ENCODE results near the gene GMCL2. TPM values are rescaled to one million over a fixed set of nuclear protein-coding genes. Genes with fewer than 3 reads are reported as not detected.

The GMCL2 gene
- total RNA-seq, 4 donors from 2014 or later: not detected

- 87% methylated on average over 5 of the region's 5 CpGs for WGBS
- peaks cover 62 to 98% (median 95%) of the 10 kb centered on the region in 4 donors for H3K36me3 ChIP-seq
- H3K4me1 ChIP-seq: peaks cover 21 to 44% (median 23%) of the 10 kb centered on the region in 4 donors
- DNase-seq (ENCODE audit: extremely low spot score): no peak
- no peak for TF ChIP-seq POLR2AphosphoS5 (IDR thresholded peaks at IDR 0.05)
- TF ChIP-seq POLR2A (IDR thresholded peaks at IDR 0.05; ENCODE audit: low read depth): no peak
- TF ChIP-seq CTCF (IDR thresholded peaks at IDR 0.05): no peak
- intact Hi-C loops (cut with DNase I): no loop called here
- H3K27me3 ChIP-seq: no peaks in the 10 kb centered on the region
- H3K9me3 ChIP-seq: no peaks in the 10 kb centered on the region
- no peak overlapping the region for H3K4me3 ChIP-seq
- no peak overlapping the region for H3K27ac ChIP-seq (replicated peaks in 1 of 4)
Measured at GRCh38 chr5:178210686-178211085, 23.5 kb upstream of the GMCL2 start.

- Histone ChIP-seq H3K4me3 (no peak overlapping the region), H3K9me3 (no peaks in the 10 kb centered on the region), H3K27me3 (no peaks in the 10 kb centered on the region), H3K4me1 (peaks cover 23 to 44% (median 26%) of the 10 kb centered on the region in 4 donors), H3K27ac (replicated peaks in 1 of 4) (no peak overlapping the region), H3K36me3 (peaks cover 58 to 92% (median 89%) of the 10 kb centered on the region in 4 donors)
- intact Hi-C loops (cut with DNase I): no loop called here
- DNase-seq (ENCODE audit: extremely low spot score): no peak
- 95% methylated on average over 10 of the region's 18 CpGs for WGBS
- no peak for TF ChIP-seq POLR2A (IDR thresholded peaks at IDR 0.05; ENCODE audit: low read depth)
- TF ChIP-seq EP300 (IDR thresholded peaks at IDR 0.05): no peak
- no peak for TF ChIP-seq CTCF (IDR thresholded peaks at IDR 0.05)
- no peak for TF ChIP-seq POLR2AphosphoS5 (IDR thresholded peaks at IDR 0.05)
Measured at GRCh38 chr5:178210073-178210535, 22.9 kb upstream of the GMCL2 start.

- Histone ChIP-seq H3K27ac (replicated peaks in 1 of 4) (no peak overlapping the region), H3K9me3 (no peaks in the 10 kb centered on the region), H3K4me3 (no peak overlapping the region), H3K27me3 (no peaks in the 10 kb centered on the region), H3K36me3 (peaks cover 55 to 86% (median 83%) of the 10 kb centered on the region in 4 donors), H3K4me1 (peaks cover 23 to 40% (median 26%) of the 10 kb centered on the region in 4 donors)
- no peak for TF ChIP-seq EP300 (IDR thresholded peaks at IDR 0.05)
- TF ChIP-seq POLR2AphosphoS5 (IDR thresholded peaks at IDR 0.05): no peak
- TF ChIP-seq CTCF (IDR thresholded peaks at IDR 0.05): no peak
- TF ChIP-seq POLR2A (IDR thresholded peaks at IDR 0.05; ENCODE audit: low read depth): no peak
- WGBS: 75% methylated on average over 8 of the region's 8 CpGs
- intact Hi-C loops (cut with DNase I): no loop called here
- no peak for DNase-seq (ENCODE audit: extremely low spot score)
Measured at GRCh38 chr5:178209334-178210072, 22.3 kb upstream of the GMCL2 start.

- Histone ChIP-seq H3K36me3 (peaks cover 47 to 78% (median 75%) of the 10 kb centered on the region in 4 donors), H3K9me3 (no peaks in the 10 kb centered on the region), H3K27ac (replicated peaks in 1 of 4) (no peak overlapping the region), H3K4me1 (peaks cover 26 to 43% (median 28%) of the 10 kb centered on the region in 4 donors), H3K4me3 (no peak overlapping the region), H3K27me3 (no peaks in the 10 kb centered on the region)
- intact Hi-C loops (cut with DNase I): no loop called here
- WGBS: 76% methylated on average over 5 of the region's 5 CpGs
- DNase-seq (ENCODE audit: extremely low spot score): no peak
- TF ChIP-seq EP300 (IDR thresholded peaks at IDR 0.05): no peak
Measured at GRCh38 chr5:178208540-178209227, 21.5 kb upstream of the GMCL2 start.

- H3K36me3 ChIP-seq: peaks cover 46 to 70% (median 67%) of the 10 kb centered on the region in 4 donors
- peaks cover 26 to 46% (median 29%) of the 10 kb centered on the region in 4 donors for H3K4me1 ChIP-seq
- no peak overlapping the region for H3K4me3 ChIP-seq
- H3K27ac ChIP-seq (replicated peaks in 1 of 4): no peak overlapping the region
- no peaks in the 10 kb centered on the region for H3K9me3 ChIP-seq
- H3K27me3 ChIP-seq: no peaks in the 10 kb centered on the region
- TF ChIP-seq POLR2AphosphoS5 (IDR thresholded peaks at IDR 0.05): no peak
- TF ChIP-seq CTCF (IDR thresholded peaks at IDR 0.05): no peak
- TF ChIP-seq POLR2A (IDR thresholded peaks at IDR 0.05; ENCODE audit: low read depth): no peak
- no peak for DNase-seq (ENCODE audit: extremely low spot score)
- intact Hi-C loops (cut with DNase I): no loop called here
- WGBS: 90% methylated on average over 1 of the region's 1 CpG
Measured at GRCh38 chr5:178207917-178208280, 20.7 kb upstream of the GMCL2 start.
